Activated CD4-positive, alpha-beta T cell treated with anti-CD3 and anti-CD28 coated beads, Interleukin-2, amount 10 ng/mL, durations not matched to agents 7 days and 5 days (primary cell): ENCODE data around the gene LRFN2. TPM values are rescaled to one million over a fixed set of nuclear protein-coding genes. Genes with fewer than 3 reads are reported as not detected.

Source experiments
- CTCF ChIA-PET: fragments of 350-600 bp; sonication (Branson Sonifier 250); formaldehyde crosslinking; loops from one replicate; lab custom pipeline; 2021; ENCODE audit warnings: antibody characterized with exemption; lab: Charles Lee
- POLR2A ChIA-PET: fragments of 350-600 bp; sonication (Branson Sonifier 250); formaldehyde crosslinking; loops from one replicate; lab custom pipeline; 2021; ENCODE audit warnings: antibody characterized with exemption; lab: Charles Lee
- DNase-seq: peaks from one replicate; pipeline ENCODE4 v3.0.0-alpha.2; 2020
- H3K27ac Mint-ChIP-seq: one replicate; pipeline ENCODE4 v1.8.0; 2021; ENCODE audit warnings: mild to moderate bottlenecking, moderate library complexity, mixed read lengths
- H3K27me3 Mint-ChIP-seq: one replicate; pipeline ENCODE4 v1.8.0; 2021; ENCODE audit warnings: mixed read lengths
- H3K36me3 Mint-ChIP-seq: one replicate; pipeline ENCODE4 v1.8.0; 2021; ENCODE audit warnings: low read depth, mixed read lengths
- H3K4me1 Mint-ChIP-seq: one replicate; pipeline ENCODE4 v1.8.0; 2021; ENCODE audit warnings: mixed read lengths
- H3K4me3 Mint-ChIP-seq: one replicate; pipeline ENCODE4 v1.8.0; 2021; ENCODE audit warnings: mild to moderate bottlenecking, moderate library complexity, mixed read lengths
- H3K9me3 Mint-ChIP-seq: one replicate; pipeline ENCODE4 v1.8.0; 2021; ENCODE audit warnings: mixed read lengths
- total RNA-seq, 2 experiments: library from RNA; stranded (reverse); gene quantifications; one replicate each; pipeline ENCODE4 v1.2.3, GENCODE V29; 2021

LRFN2 gene
- total RNA-seq, 2 experiments from 2014 or later, result 0.08 to 0.25 TPM

- ChIA-PET CTCF (no interaction called here), POLR2A (no interaction called here)
- no peaks in the 10 kb centered on the region for H3K27me3 Mint-ChIP-seq
- peaks cover 9% of the 10 kb centered on the region for H3K9me3 Mint-ChIP-seq
- no peak for DNase-seq
- H3K4me1 Mint-ChIP-seq, result peaks cover 7% of the 10 kb centered on the region
- peaks cover 6% of the 10 kb centered on the region for H3K36me3 Mint-ChIP-seq
- H3K4me3 Mint-ChIP-seq, result no peak overlapping the region
- no peak overlapping the region for H3K27ac Mint-ChIP-seq
These were observed 181.0 kb downstream of the LRFN2 start for GRCh38 chr6:40406175-40406574.

GRCh38 chr6:40400738-40401137 lies 186.4 kb downstream of the LRFN2 start:
- no peak for DNase-seq
- Mint-ChIP-seq H3K27ac (peak overlapping the region; percentile 51), H3K4me3 (no peak overlapping the region), H3K4me1 (peaks cover 17% of the 10 kb centered on the region), H3K27me3 (no peaks in the 10 kb centered on the region), H3K9me3 (peaks cover 11% of the 10 kb centered on the region), H3K36me3 (peaks cover 9% of the 10 kb centered on the region)
- ChIA-PET POLR2A (no interaction called here), CTCF (interaction anchor here (0.7 kb wide), 1 partner anchor 929 kb away, joined by 3 read pairs; no protein-coding TSS in a partner anchor)

GRCh38 chr6:40399888-40400457 lies 187.2 kb downstream of the LRFN2 start:
- DNase-seq, result no peak
- peaks cover 11% of the 10 kb centered on the region for H3K9me3 Mint-ChIP-seq
- H3K4me3 Mint-ChIP-seq, result no peak overlapping the region
- peaks cover 17% of the 10 kb centered on the region for H3K4me1 Mint-ChIP-seq
- no peaks in the 10 kb centered on the region for H3K27me3 Mint-ChIP-seq
- H3K27ac Mint-ChIP-seq, result no peak overlapping the region
- ChIA-PET POLR2A (no interaction called here), CTCF (interaction anchor here (0.5 to 1.0 kb wide), 5 partner anchors 11 to 928 kb away, joined by 3 to 4 read pairs (median 3); no protein-coding TSS in a partner anchor)
- peaks cover 9% of the 10 kb centered on the region for H3K36me3 Mint-ChIP-seq

GRCh38 chr6:40398810-40399477 lies 188.2 kb downstream of the LRFN2 start:
- Mint-ChIP-seq H3K27ac (no peak overlapping the region), H3K27me3 (no peaks in the 10 kb centered on the region), H3K4me1 (peaks cover 17% of the 10 kb centered on the region), H3K9me3 (peaks cover 11% of the 10 kb centered on the region), H3K4me3 (no peak overlapping the region), H3K36me3 (peaks cover 12% of the 10 kb centered on the region)
- ChIA-PET CTCF (interaction anchor here (0.6 to 1.0 kb wide), 4 partner anchors 10 to 451 kb away, joined by 3 to 4 read pairs (median 4); no protein-coding TSS in a partner anchor), POLR2A (no interaction called here)
- no peak for DNase-seq

GRCh38 chr6:40398034-40398691 lies 189.0 kb downstream of the LRFN2 start:
- Mint-ChIP-seq H3K27ac (peak overlapping the region; percentile 15), H3K9me3 (peaks cover 9% of the 10 kb centered on the region), H3K4me3 (no peak overlapping the region), H3K36me3 (peaks cover 12% of the 10 kb centered on the region), H3K4me1 (peaks cover 17% of the 10 kb centered on the region), H3K27me3 (no peaks in the 10 kb centered on the region)
- ChIA-PET CTCF (no interaction called here), POLR2A (no interaction called here)
- no peak for DNase-seq

- Mint-ChIP-seq H3K36me3 (peaks cover 12% of the 10 kb centered on the region), H3K4me3 (no peak overlapping the region), H3K27ac (no peak overlapping the region), H3K9me3 (peaks cover 9% of the 10 kb centered on the region), H3K27me3 (no peaks in the 10 kb centered on the region), H3K4me1 (peaks cover 20% of the 10 kb centered on the region)
- DNase-seq, result no peak
- CTCF ChIA-PET, result no interaction called here
- POLR2A ChIA-PET, result no interaction called here
These were observed 189.7 kb downstream of the LRFN2 start for GRCh38 chr6:40397287-40398033.

- no peak for DNase-seq
- peaks cover 4% of the 10 kb centered on the region for H3K36me3 Mint-ChIP-seq
- H3K4me3 Mint-ChIP-seq, result no peak overlapping the region
- peaks cover 2% of the 10 kb centered on the region for H3K9me3 Mint-ChIP-seq
- H3K27ac Mint-ChIP-seq, result no peak overlapping the region
- H3K4me1 Mint-ChIP-seq, result peaks cover 21% of the 10 kb centered on the region
- ChIA-PET POLR2A (no interaction called here), CTCF (interaction anchor here (0.6 kb wide), 1 partner anchor 51 kb away, joined by 3 read pairs; no protein-coding TSS in a partner anchor)
- no peaks in the 10 kb centered on the region for H3K27me3 Mint-ChIP-seq
These were observed 191.5 kb downstream of the LRFN2 start for GRCh38 chr6:40395698-40396076.

- ChIA-PET CTCF (interaction anchor here (0.6 to 0.9 kb wide), 2 partner anchors 8 to 50 kb away, joined by 3 read pairs; no protein-coding TSS in a partner anchor), POLR2A (no interaction called here)
- H3K27me3 Mint-ChIP-seq, result no peaks in the 10 kb centered on the region
- H3K4me1 Mint-ChIP-seq, result peaks cover 24% of the 10 kb centered on the region
- H3K36me3 Mint-ChIP-seq, result peaks cover 2% of the 10 kb centered on the region
- no peak overlapping the region for H3K4me3 Mint-ChIP-seq
- no peak overlapping the region for H3K27ac Mint-ChIP-seq
- no peaks in the 10 kb centered on the region for H3K9me3 Mint-ChIP-seq
- no peak for DNase-seq
These were observed 192.0 kb downstream of the LRFN2 start for GRCh38 chr6:40395066-40395697.

- H3K36me3 Mint-ChIP-seq, result peaks cover 6% of the 10 kb centered on the region
- CTCF ChIA-PET, result interaction anchor here (0.9 kb wide), 1 partner anchor 9 kb away, joined by 3 read pairs; no protein-coding TSS in a partner anchor
- H3K4me3 Mint-ChIP-seq, result no peak overlapping the region
- no peak for DNase-seq
- no peaks in the 10 kb centered on the region for H3K9me3 Mint-ChIP-seq
- no peaks in the 10 kb centered on the region for H3K27me3 Mint-ChIP-seq
- no peak overlapping the region for H3K27ac Mint-ChIP-seq
- POLR2A ChIA-PET, result no interaction called here
- H3K4me1 Mint-ChIP-seq, result peaks cover 29% of the 10 kb centered on the region
These were observed 192.8 kb downstream of the LRFN2 start for GRCh38 chr6:40394381-40394780.

- H3K27me3 Mint-ChIP-seq, result no peaks in the 10 kb centered on the region
- POLR2A ChIA-PET, result no interaction called here
- H3K4me1 Mint-ChIP-seq, result peaks cover 37% of the 10 kb centered on the region
- peaks cover 6% of the 10 kb centered on the region for H3K36me3 Mint-ChIP-seq
- H3K9me3 Mint-ChIP-seq, result no peaks in the 10 kb centered on the region
- H3K4me3 Mint-ChIP-seq, result no peak overlapping the region
- CTCF ChIA-PET, result no interaction called here
- DNase-seq, result no peak
- peak overlapping the region; percentile 31 for H3K27ac Mint-ChIP-seq
These were observed 193.5 kb downstream of the LRFN2 start for GRCh38 chr6:40393641-40394040.

- POLR2A ChIA-PET, result no interaction called here
- no peak overlapping the region for H3K27ac Mint-ChIP-seq
- H3K4me1 Mint-ChIP-seq, result peaks cover 46% of the 10 kb centered on the region
- H3K27me3 Mint-ChIP-seq, result peaks cover 2% of the 10 kb centered on the region
- no peak overlapping the region for H3K4me3 Mint-ChIP-seq
- H3K9me3 Mint-ChIP-seq, result no peaks in the 10 kb centered on the region
- H3K36me3 Mint-ChIP-seq, result peaks cover 6% of the 10 kb centered on the region
- DNase-seq, result no peak
- CTCF ChIA-PET, result no interaction called here
These were observed 194.6 kb downstream of the LRFN2 start for GRCh38 chr6:40392589-40392988.

- POLR2A ChIA-PET, result no interaction called here
- peaks cover 52% of the 10 kb centered on the region for H3K4me1 Mint-ChIP-seq
- peaks cover 6% of the 10 kb centered on the region for H3K36me3 Mint-ChIP-seq
- no peaks in the 10 kb centered on the region for H3K9me3 Mint-ChIP-seq
- peak overlapping the region; percentile 77 for H3K27ac Mint-ChIP-seq
- H3K27me3 Mint-ChIP-seq, result peaks cover 2% of the 10 kb centered on the region
- H3K4me3 Mint-ChIP-seq, result no peak overlapping the region
- DNase-seq, result no peak
- CTCF ChIA-PET, result no interaction called here
These were observed 195.2 kb downstream of the LRFN2 start for GRCh38 chr6:40391851-40392517.
